Measurements from ENCODE around the gene FMN2.

FMN2 gene

GRCh38 chr1:240098534-240098933, 6.9 kb downstream of the FMN2 start:
- no peak for DNase-seq (ENCODE audit: low read depth in 2 of 3, low spot score in 1 of 3)

GRCh38 chr1:240099329-240099728, 7.6 kb downstream of the FMN2 start:
- no peak for DNase-seq (ENCODE audit: low read depth in 2 of 3, low spot score in 1 of 3)

GRCh38 chr1:240099748-240100147, 8.1 kb downstream of the FMN2 start:
- DNase-seq (ENCODE audit: low read depth in 2 of 3, low spot score in 1 of 3) = no peak

GRCh38 chr1:240100371-240100934, 8.8 kb downstream of the FMN2 start:
- no peak for DNase-seq (ENCODE audit: low read depth in 2 of 3, low spot score in 1 of 3)

- DNase-seq (ENCODE audit: low read depth in 2 of 3, low spot score in 1 of 3) = no peak
Measured at GRCh38 chr1:240101306-240101705, 9.6 kb downstream of the FMN2 start.

- no peak for DNase-seq (ENCODE audit: low read depth in 2 of 3, low spot score in 1 of 3)
Measured at GRCh38 chr1:240101737-240102136, 10.1 kb downstream of the FMN2 start.

GRCh38 chr1:240104672-240105071, 13.0 kb downstream of the FMN2 start:
- no peak for DNase-seq (ENCODE audit: low read depth in 2 of 3, low spot score in 1 of 3)

GRCh38 chr1:240107058-240107684, 15.5 kb downstream of the FMN2 start:
- no peak for DNase-seq (ENCODE audit: low read depth in 2 of 3, low spot score in 1 of 3)

GRCh38 chr1:240109130-240109529, 17.4 kb downstream of the FMN2 start:
- DNase-seq (ENCODE audit: low read depth in 2 of 3, low spot score in 1 of 3) = no peak

- DNase-seq (ENCODE audit: low read depth in 2 of 3, low spot score in 1 of 3) = no peak
Measured at GRCh38 chr1:240109920-240110636, 18.4 kb downstream of the FMN2 start.

- DNase-seq (ENCODE audit: low read depth in 2 of 3, low spot score in 1 of 3) = no peak
Measured at GRCh38 chr1:240111558-240111957, 19.9 kb downstream of the FMN2 start.

GRCh38 chr1:240114222-240114621, 22.5 kb downstream of the FMN2 start:
- no peak for DNase-seq (ENCODE audit: low read depth in 2 of 3, low spot score in 1 of 3)

- DNase-seq (ENCODE audit: low read depth in 2 of 3, low spot score in 1 of 3) = no peak
Measured at GRCh38 chr1:240115831-240116230, 24.1 kb downstream of the FMN2 start.

GRCh38 chr1:240116831-240117769, 25.4 kb downstream of the FMN2 start:
- no peak for DNase-seq (ENCODE audit: low read depth in 2 of 3, low spot score in 1 of 3)

- no peak for DNase-seq (ENCODE audit: low read depth in 2 of 3, low spot score in 1 of 3)
Measured at GRCh38 chr1:240117930-240118329, 26.2 kb downstream of the FMN2 start.

GRCh38 chr1:240122639-240123613, 31.2 kb downstream of the FMN2 start:
- no peak for DNase-seq (ENCODE audit: low read depth in 2 of 3, low spot score in 1 of 3)

GRCh38 chr1:240126821-240127220, 35.1 kb downstream of the FMN2 start:
- DNase-seq (ENCODE audit: low read depth in 2 of 3, low spot score in 1 of 3) = no peak

- no peak for DNase-seq (ENCODE audit: low read depth in 2 of 3, low spot score in 1 of 3)
Measured at GRCh38 chr1:240128366-240128765, 36.7 kb downstream of the FMN2 start.

GRCh38 chr1:240134113-240134512, 42.4 kb downstream of the FMN2 start:
- no peak for DNase-seq (ENCODE audit: low read depth in 2 of 3, low spot score in 1 of 3)

- DNase-seq (ENCODE audit: low read depth in 2 of 3, low spot score in 1 of 3) = no peak
Measured at GRCh38 chr1:240134596-240134995, 42.9 kb downstream of the FMN2 start.

Data from stimulated activated CD4-positive, alpha-beta T cell treated with anti-CD3 and anti-CD28 coated beads, Interleukin-12 subunit alpha, Interleukin-12 subunit beta, amount 100 ng/mL, for 48 hours (primary cell).